Peyer's patch (tissue), 4 donors: Measurements from ENCODE around the gene SPIB.

Source experiments
- CTCF ChIP-seq, 6 experiments: fragments of 450-650 bp in 4 of 6; fragments of 200-600 bp in 2 of 6; sonication (generic) in 1 of 6; IDR thresholded peaks; one replicate each; pipeline ENCODE4 v1.5.1; 2017 to 2019; ENCODE audit warnings: antibody characterized with exemption in 6 of 6, mild to moderate bottlenecking in 3 of 6, moderate library complexity in 1 of 6
- POLR2A ChIP-seq, 2 donors: fragments of 450-650 bp; IDR thresholded peaks; one replicate each; pipeline ENCODE4 v1.5.1; 2017; ENCODE audit warnings: antibody characterized with exemption in 2 of 2, mild to moderate bottlenecking in 2 of 2, moderate library complexity in 2 of 2

DNA sequence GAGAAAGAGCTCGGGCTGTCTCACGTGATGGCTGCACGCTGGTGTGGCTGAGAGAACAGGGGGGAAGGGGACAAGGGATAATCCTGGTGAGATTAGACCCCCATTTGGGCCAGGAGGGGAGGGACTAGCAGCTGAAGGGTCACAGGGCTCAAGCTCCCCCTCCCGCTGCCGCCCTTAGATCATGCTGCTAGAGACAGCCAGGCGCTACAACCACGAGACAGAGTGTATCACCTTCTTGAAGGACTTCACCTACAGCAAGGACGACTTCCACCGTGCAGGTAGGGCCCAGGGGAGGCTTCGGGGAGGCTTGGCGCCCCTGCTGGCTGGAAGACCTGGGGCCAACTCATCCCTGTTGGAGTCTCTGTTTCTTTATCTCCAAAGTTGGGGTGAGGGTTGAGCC lies 39.1 kb upstream of the SPIB start:
- TF ChIP-seq CTCF (IDR thresholded peaks at IDR 0.05) (no peak), POLR2A (IDR thresholded peaks at IDR 0.05) (no peak)
